ENCODE measurements around the gene ADK.

The ADK gene

DNA sequence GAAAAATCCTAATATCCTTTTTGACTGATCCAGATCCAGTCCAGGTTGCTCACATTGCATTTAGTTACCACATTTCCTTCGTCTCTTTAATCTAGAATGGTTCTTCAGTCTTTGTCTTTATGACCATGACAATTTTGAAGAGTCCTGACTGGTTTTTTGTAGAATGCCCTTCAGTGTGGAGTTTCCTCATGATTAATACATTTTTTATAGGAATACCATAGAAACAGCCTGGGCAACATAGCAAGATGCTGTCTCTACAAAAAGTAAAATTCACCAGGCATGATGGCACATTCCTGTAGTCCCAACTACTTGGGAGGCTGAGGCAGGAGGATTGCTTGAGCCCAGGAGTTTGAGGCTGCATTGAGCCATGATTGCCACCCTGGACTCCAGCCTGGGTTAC is 390.4 kb downstream of the ADK start:
- TF ChIP-seq FOXP2 (optimal IDR thresholded peaks at IDR 0.05; ENCODE audit: borderline replicate concordance, extremely low read depth, extremely low read length, insufficient read depth) (no peak), POLR2AphosphoS5 (IDR thresholded peaks at IDR 0.05; ENCODE audit: low read depth, low read length) (no peak), TAF1 (IDR thresholded peaks at IDR 0.05; ENCODE audit: borderline replicate concordance, insufficient read depth, low read length) (no peak), SIN3A (IDR thresholded peaks at IDR 0.05; ENCODE audit: borderline replicate concordance, insufficient read depth, low read length) (no peak)
- TF ChIP-seq, protein P1, sequence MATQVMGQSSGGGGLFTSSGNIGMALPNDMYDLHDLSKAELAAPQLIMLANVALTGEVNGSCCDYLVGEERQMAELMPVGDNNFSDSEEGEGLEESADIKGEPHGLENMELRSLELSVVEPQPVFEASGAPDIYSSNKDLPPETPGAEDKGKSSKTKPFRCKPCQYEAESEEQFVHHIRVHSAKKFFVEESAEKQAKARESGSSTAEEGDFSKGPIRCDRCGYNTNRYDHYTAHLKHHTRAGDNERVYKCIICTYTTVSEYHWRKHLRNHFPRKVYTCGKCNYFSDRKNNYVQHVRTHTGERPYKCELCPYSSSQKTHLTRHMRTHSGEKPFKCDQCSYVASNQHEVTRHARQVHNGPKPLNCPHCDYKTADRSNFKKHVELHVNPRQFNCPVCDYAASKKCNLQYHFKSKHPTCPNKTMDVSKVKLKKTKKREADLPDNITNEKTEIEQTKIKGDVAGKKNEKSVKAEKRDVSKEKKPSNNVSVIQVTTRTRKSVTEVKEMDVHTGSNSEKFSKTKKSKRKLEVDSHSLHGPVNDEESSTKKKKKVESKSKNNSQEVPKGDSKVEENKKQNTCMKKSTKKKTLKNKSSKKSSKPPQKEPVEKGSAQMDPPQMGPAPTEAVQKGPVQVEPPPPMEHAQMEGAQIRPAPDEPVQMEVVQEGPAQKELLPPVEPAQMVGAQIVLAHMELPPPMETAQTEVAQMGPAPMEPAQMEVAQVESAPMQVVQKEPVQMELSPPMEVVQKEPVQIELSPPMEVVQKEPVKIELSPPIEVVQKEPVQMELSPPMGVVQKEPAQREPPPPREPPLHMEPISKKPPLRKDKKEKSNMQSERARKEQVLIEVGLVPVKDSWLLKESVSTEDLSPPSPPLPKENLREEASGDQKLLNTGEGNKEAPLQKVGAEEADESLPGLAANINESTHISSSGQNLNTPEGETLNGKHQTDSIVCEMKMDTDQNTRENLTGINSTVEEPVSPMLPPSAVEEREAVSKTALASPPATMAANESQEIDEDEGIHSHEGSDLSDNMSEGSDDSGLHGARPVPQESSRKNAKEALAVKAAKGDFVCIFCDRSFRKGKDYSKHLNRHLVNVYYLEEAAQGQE (IDR thresholded peaks at IDR 0.05; ENCODE audit: insufficient read depth in 1 of 2, low read depth in 2 of 2, low read length in 2 of 2): no peak

DNA sequence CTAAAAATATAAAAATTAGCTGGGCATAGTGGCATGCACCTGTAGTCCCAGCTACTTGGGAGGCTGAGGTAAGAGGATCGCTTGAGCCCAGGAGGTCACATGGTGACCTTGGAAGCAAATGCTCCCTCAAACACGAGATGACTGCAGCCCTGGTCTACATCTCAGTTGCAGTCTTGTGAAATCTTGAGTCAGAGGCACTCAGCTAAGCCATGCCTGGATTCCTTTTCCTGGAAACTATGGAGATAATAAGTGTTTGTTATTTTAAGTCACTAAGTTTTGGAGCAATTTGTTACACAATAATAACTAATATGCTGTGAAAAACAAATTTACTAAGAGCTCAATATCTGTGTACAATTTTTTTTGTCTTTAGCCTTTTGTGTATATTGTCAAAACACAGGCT is 391.1 kb downstream of the ADK start:
- TF ChIP-seq, protein P1 (IDR thresholded peaks at IDR 0.05; ENCODE audit: insufficient read depth in 1 of 2, low read depth in 2 of 2, low read length in 2 of 2): no peak
- no peak for TF ChIP-seq SIN3A (IDR thresholded peaks at IDR 0.05; ENCODE audit: borderline replicate concordance, insufficient read depth, low read length)
- no peak for TF ChIP-seq FOXP2 (optimal IDR thresholded peaks at IDR 0.05; ENCODE audit: borderline replicate concordance, extremely low read depth, extremely low read length, insufficient read depth)
- no peak for TF ChIP-seq TAF1 (IDR thresholded peaks at IDR 0.05; ENCODE audit: borderline replicate concordance, insufficient read depth, low read length)
- TF ChIP-seq POLR2AphosphoS5 (IDR thresholded peaks at IDR 0.05; ENCODE audit: low read depth, low read length): no peak

DNA sequence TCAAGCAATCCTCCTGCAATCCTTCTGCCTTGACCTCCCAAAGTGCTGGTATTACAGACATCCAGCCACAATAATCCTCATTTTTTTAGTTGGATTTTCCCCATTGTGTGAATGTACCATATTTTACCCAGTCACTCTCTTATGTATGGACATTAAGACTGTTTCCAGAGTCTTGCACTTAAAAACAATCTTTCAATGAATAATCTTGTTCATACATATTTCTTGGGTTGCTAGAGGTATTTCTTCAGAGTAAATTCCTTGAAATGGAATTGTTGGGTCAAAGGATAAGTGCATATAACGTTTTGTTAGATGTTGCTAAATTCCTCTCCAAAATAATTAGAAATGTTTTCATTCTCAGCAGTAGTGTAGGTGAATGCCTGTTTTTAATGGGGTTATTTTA is 392.3 kb downstream of the ADK start:
- TF ChIP-seq FOXP2 (optimal IDR thresholded peaks at IDR 0.05; ENCODE audit: borderline replicate concordance, extremely low read depth, extremely low read length, insufficient read depth) (no peak), SIN3A (IDR thresholded peaks at IDR 0.05; ENCODE audit: borderline replicate concordance, insufficient read depth, low read length) (no peak), POLR2AphosphoS5 (IDR thresholded peaks at IDR 0.05; ENCODE audit: low read depth, low read length) (no peak), TAF1 (IDR thresholded peaks at IDR 0.05; ENCODE audit: borderline replicate concordance, insufficient read depth, low read length) (no peak)
- TF ChIP-seq, protein P1 (IDR thresholded peaks at IDR 0.05; ENCODE audit: insufficient read depth in 1 of 2, low read depth in 2 of 2, low read length in 2 of 2): no peak

DNA sequence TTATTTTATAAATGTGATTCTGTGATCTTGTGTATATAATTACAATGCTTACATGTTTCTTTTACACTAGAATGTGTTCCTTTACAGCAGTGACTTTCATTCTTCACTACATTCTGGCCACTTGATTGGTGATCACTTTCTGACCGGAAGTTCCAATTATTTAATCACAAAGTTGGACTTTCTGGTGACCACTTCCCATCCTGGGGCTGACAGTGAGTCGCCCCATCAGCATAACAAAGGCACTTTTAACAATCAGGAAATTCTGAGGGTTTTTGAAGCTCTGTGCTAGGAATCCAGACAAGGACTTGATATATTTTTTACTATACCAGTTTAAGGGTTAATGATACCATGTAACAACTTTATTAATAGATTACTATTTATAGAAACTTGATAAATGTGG is 393.1 kb downstream of the ADK start:
- TF ChIP-seq POLR2AphosphoS5 (IDR thresholded peaks at IDR 0.05; ENCODE audit: low read depth, low read length): no peak
- TF ChIP-seq, protein P1 (IDR thresholded peaks at IDR 0.05; ENCODE audit: insufficient read depth in 1 of 2, low read depth in 2 of 2, low read length in 2 of 2): no peak
- no peak for TF ChIP-seq SIN3A (IDR thresholded peaks at IDR 0.05; ENCODE audit: borderline replicate concordance, insufficient read depth, low read length)
- TF ChIP-seq TAF1 (IDR thresholded peaks at IDR 0.05; ENCODE audit: borderline replicate concordance, insufficient read depth, low read length): no peak
- TF ChIP-seq FOXP2 (optimal IDR thresholded peaks at IDR 0.05; ENCODE audit: borderline replicate concordance, extremely low read depth, extremely low read length, insufficient read depth): no peak

DNA sequence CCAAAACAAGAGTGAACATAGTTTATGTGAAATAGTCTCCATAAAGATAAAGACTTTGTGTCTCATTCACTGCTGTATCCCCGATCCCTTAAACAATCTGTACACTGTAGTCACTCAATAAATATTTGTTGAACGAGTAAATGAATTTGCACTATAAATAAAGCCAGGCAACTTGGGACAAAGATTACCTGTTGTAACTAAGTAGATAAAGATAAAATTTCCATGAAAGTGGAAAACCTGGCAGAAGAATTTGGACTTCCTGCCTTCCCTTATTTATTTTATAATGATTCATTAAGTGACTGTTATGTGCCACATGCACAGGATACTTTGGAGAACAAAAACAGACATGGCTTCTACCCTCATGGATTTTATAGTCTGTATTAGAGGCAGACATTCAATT is 397.7 kb downstream of the ADK start:
- TF ChIP-seq FOXP2 (optimal IDR thresholded peaks at IDR 0.05; ENCODE audit: borderline replicate concordance, extremely low read depth, extremely low read length, insufficient read depth) (no peak), POLR2AphosphoS5 (IDR thresholded peaks at IDR 0.05; ENCODE audit: low read depth, low read length) (no peak), SIN3A (IDR thresholded peaks at IDR 0.05; ENCODE audit: borderline replicate concordance, insufficient read depth, low read length) (no peak), TAF1 (IDR thresholded peaks at IDR 0.05; ENCODE audit: borderline replicate concordance, insufficient read depth, low read length) (no peak)
- TF ChIP-seq, protein P1 (IDR thresholded peaks at IDR 0.05; ENCODE audit: insufficient read depth in 1 of 2, low read depth in 2 of 2, low read length in 2 of 2): no peak
